Measurements from ENCODE around the gene CLIC1. TPM values are rescaled to one million over a fixed set of nuclear protein-coding genes. Genes with fewer than 3 reads are reported as not detected.

The CLIC1 gene
- total RNA-seq, 4 donors from 2014 or later, result 253 to 375 (median 362) TPM

DNA sequence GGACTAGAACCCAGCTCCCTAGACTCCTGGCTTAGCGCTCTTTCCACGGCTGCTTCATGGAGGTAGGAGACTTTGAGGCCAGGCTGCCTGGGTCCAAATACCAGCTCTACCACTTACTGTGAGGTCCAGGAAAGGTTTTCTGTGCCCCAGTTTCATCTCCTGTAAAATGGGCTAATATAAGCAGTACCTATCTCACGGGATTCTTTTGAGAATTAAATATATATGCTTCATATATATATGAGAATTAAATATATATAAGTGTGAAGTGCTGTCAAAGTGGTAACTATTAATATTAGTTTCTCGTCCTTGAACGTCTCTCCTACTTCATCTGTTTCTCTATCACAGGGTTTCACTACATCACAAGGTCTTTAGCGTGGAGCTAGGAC is 45.3 kb downstream of the CLIC1 start:
- H3K4me1 ChIP-seq, result no peaks in the 10 kb centered on the region
- TF ChIP-seq EP300 (IDR thresholded peaks at IDR 0.05; ENCODE audit: low read depth), result no peak
- TF ChIP-seq, protein P1, sequence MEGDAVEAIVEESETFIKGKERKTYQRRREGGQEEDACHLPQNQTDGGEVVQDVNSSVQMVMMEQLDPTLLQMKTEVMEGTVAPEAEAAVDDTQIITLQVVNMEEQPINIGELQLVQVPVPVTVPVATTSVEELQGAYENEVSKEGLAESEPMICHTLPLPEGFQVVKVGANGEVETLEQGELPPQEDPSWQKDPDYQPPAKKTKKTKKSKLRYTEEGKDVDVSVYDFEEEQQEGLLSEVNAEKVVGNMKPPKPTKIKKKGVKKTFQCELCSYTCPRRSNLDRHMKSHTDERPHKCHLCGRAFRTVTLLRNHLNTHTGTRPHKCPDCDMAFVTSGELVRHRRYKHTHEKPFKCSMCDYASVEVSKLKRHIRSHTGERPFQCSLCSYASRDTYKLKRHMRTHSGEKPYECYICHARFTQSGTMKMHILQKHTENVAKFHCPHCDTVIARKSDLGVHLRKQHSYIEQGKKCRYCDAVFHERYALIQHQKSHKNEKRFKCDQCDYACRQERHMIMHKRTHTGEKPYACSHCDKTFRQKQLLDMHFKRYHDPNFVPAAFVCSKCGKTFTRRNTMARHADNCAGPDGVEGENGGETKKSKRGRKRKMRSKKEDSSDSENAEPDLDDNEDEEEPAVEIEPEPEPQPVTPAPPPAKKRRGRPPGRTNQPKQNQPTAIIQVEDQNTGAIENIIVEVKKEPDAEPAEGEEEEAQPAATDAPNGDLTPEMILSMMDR (IDR thresholded peaks at IDR 0.05), result no peak
- no peak for TF ChIP-seq POLR2A (IDR thresholded peaks at IDR 0.05)
- no peak for TF ChIP-seq POLR2AphosphoS5 (IDR thresholded peaks at IDR 0.05)
- intact Hi-C loops (cut with DNase I; ENCODE audit: low total_unique reads), result no loop called here

DNA sequence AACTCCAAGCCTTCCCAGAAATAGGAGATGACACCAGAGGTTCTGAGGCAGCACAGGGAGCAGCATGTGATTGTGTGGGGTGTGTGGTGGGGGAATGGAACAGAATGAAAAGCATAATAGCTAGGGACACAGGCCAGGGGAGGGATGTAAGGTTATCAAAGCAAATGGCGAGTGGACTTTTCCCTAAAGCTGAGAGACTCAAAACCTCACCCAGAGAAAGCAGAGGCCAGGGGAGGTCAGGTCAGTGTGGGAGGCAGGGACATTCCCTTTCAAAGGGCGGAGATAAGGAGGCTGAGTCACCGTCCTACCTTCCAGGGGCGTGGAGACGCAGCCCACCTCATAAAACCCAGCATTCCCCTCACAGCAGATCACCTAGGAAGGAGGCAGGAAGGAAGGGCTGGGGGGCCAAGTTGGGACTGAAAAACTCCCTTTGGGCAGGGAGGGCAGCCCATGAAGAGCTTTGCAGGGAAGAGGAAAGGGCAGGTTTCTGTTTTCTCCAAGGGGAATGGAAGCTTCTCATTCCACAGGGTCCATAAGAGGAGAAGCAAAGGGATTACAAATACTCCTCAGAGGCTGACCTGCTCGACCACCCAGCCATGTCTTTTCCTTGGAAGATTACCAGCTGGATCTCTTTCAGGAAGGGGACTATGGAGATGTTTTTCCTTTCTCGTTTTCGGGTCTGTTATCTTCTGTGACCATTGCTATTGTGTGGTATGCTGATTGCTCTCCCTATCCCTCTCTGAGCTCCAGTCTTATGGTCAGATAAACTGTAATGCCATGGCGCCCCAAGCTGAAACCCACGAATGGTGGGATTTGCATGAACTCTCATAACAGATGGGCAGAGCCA is 45.9 kb downstream of the CLIC1 start:
- in situ Hi-C loops (cut with MboI; ENCODE audit: low pct_ligation_motif_present in 1 of 4, low pct_unique_long_range_greater_than_20kb in 1 of 4, low sequenced_read_pairs in 3 of 4) (no loop called here), intact Hi-C loops (cut with DNase I; ENCODE audit: low total_unique reads) (no loop called here)
- Histone ChIP-seq H3K9me3 (no peaks in the 10 kb centered on the region), H3K27ac (peak overlapping the region in 3 of 4 donors; percentile 43 to 53 (median 48)), H3K4me1 (no peaks in the 10 kb centered on the region), H3K4me3 (no peak overlapping the region), H3K27me3 (no peaks in the 10 kb centered on the region), H3K36me3 (peaks cover 0 to 47% (median 23%) of the 10 kb centered on the region in 4 donors)
- TF ChIP-seq POLR2A (IDR thresholded peaks at IDR 0.05) (no peak), EP300 (IDR thresholded peaks at IDR 0.05; ENCODE audit: low read depth) (no peak), POLR2AphosphoS5 (IDR thresholded peaks at IDR 0.05) (no peak)
- TF ChIP-seq, protein P1 (IDR thresholded peaks at IDR 0.05), result no peak
- 54 to 63% methylated on average over 3 to 10 of the region's 10 CpGs for WGBS, 2 donors (ENCODE audit: low coverage in 1 of 2)
- peak; percentile 44 for DNase-seq

More for the DNA sequence above, 45.3 kb downstream of the CLIC1 start:
- no peak for DNase-seq
- Histone ChIP-seq H3K27me3 (no peaks in the 10 kb centered on the region), H3K36me3 (peaks cover 0 to 53% (median 26%) of the 10 kb centered on the region in 4 donors), H3K4me3 (no peak overlapping the region), H3K27ac (peak overlapping the region in 2 of 4 donors; percentile 48 to 53), H3K9me3 (no peaks in the 10 kb centered on the region)
- WGBS, 2 donors (ENCODE audit: low coverage in 1 of 2), result 82 to 90% methylated on average over 4 to 6 of the region's 6 CpGs
- in situ Hi-C loops (cut with MboI; ENCODE audit: low pct_ligation_motif_present in 1 of 4, low pct_unique_long_range_greater_than_20kb in 1 of 4, low sequenced_read_pairs in 3 of 4), result no loop called here

DNA sequence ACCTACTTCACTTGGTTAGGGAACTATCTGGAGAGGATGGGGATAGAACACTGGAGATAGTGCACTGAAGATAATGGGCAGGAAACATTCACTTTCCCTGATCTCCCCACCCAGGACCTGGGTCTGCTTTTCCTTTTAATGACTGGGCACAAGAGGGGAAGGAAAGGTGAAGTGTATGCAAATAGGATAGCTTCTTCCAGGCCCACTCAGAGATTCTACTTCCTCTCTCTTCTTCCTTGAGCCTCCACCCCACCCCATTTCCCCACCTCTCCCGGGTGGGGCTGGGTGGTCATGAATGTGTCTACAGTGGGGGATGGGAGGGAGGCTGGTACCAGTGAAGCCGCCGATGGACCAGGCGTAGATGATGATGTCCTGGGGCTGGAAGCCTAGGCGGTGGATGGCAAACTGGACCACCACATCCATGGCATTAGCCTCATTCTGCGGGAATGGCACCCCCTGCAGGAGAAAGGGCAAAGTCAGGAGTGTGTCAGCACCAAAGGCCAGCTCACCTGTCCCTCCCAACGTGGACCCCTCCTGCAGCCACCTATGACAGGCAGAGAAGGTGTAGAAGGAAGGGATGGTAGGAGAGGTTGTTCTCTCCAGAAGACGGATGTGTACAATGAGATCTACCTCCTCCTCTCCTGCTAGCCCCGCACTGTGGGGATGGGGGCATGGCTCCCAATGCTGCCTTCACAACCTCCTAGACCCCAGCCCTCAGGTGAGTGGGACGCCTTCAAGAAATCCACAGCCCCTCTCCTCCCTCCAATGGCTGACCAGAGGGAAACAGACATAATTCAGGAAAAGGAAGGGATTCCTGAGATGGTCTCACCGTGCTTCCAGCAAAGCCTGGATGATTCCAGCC is 46.9 kb downstream of the CLIC1 start:
- no peak for DNase-seq
- no peaks in the 10 kb centered on the region for H3K9me3 ChIP-seq
- H3K27ac ChIP-seq, result peak overlapping the region in 3 of 4 donors; percentile 8 to 48 (median 43)
- WGBS, 2 donors (ENCODE audit: low coverage in 1 of 2), result 81% methylated on average over 11 of the region's 11 CpGs; no CpG with 5 or more reads in 1 of the 2 donors
- TF ChIP-seq POLR2A (IDR thresholded peaks at IDR 0.05), result no peak
- TF ChIP-seq, protein P1 (IDR thresholded peaks at IDR 0.05), result peak in 4 of 5 experiments; percentile 11 to 32 (median 22)
- no peaks in the 10 kb centered on the region for H3K27me3 ChIP-seq
- peaks cover 0 to 39% (median 21%) of the 10 kb centered on the region in 4 donors for H3K36me3 ChIP-seq
- no peaks in the 10 kb centered on the region for H3K4me1 ChIP-seq
- in situ Hi-C loops (cut with MboI; ENCODE audit: low pct_ligation_motif_present in 1 of 4, low pct_unique_long_range_greater_than_20kb in 1 of 4, low sequenced_read_pairs in 3 of 4), result loop anchor here in 2 of 4 donors (5.0 to 10.0 kb wide), 2 partner anchors 75 to 78 kb away; partner anchors contain the start of gene SAPCD1 (in 1 of the 2)
- no peak overlapping the region for H3K4me3 ChIP-seq
- intact Hi-C loops (cut with DNase I; ENCODE audit: low total_unique reads), result loop anchor here (10.0 kb wide), 1 partner anchor 145 kb away; no protein-coding TSS in a partner anchor

Data from transverse colon (tissue), 4 donors.